Measurements from ENCODE around the gene RIN1.
"Not testable (repeated sequence)": the region's sequence is repeated elsewhere in the genome, so short reads cannot be mapped to it uniquely, and the experiment has no call there.

Gene RIN1

DNA sequence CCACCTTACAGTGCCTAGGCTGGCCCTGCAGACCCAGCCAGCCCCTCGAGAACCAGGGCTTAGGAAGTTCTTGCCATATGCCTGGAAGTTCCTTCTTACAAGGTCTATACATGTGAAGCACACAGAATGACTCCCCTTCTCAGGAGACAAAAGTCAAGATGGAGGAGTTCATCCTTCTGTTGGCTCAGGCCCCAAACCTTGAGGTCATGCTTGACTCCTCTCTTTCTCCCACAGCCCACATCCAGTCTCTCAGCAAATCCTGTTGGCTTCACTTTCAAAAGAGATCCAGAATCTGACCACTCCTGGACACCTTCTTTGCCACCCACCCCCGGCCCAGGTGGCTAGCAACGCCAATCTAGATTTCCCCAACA lies 17.6 kb downstream of the RIN1 start:
- DNase-seq (ENCODE audit: low spot score) = no peak

DNA sequence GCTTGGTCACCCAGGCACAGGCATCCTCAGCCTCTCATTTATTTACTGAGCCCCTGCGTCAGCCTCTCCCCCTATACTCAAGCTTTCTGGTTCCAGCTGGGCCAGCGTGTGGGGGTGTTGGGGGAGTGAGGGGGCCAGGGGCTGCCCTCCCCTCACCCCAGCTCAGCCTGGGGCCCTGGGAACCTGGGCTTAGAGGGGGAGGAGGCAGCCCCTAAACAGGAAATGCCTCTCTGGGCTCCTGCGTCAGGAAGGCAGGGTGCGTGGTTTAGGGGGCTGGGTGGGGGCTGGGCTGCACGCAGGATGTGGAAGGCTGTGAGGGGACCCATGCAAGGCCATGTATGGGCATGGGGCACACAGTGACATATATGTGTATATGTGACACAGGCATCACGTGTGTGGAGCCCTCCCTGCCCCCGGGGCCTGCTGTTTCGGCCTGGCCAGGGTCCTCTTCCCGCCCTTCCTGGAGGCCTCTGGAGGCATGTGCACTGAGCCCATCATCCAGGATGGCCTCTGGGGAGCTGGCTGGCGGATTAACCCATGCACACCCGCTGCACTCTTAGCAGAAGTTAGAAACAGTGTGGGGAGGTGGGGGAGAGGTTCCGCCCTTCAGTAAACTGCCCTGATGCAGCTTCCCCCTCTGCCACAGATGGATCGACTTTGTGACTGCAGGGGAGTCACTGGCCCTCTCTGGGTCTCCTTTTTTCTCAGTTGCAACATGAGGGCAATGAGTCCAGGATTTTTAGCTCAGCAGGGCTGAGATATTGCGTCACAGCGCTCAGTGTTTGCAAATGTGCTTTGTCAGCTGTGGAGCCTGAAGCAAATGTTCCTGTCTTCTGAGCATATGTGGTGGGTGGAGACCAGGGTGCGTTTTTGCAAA lies 18.3 kb downstream of the RIN1 start:
- DNase-seq (ENCODE audit: low spot score) = peak; percentile 33

GRCh38 chr11:66317322-66317722 lies 18.9 kb downstream of the RIN1 start:
- DNase-seq (ENCODE audit: low spot score) = peak; percentile 10

GRCh38 chr11:66316849-66317251 lies 19.4 kb downstream of the RIN1 start, which contains the start of gene CD248:
Gene CD248 (minus strand): TSS chr11:66317044. CDS start chr11:66317027, 17 bp downstream.
- DNase-seq (ENCODE audit: low spot score) = no peak

- DNase-seq (ENCODE audit: low spot score) = no peak
Measured at GRCh38 chr11:66315921-66316811, 20.1 kb downstream of the RIN1 start.

- no peak for DNase-seq (ENCODE audit: low spot score)
Measured at GRCh38 chr11:66315498-66315885, 20.7 kb downstream of the RIN1 start.

GRCh38 chr11:66314561-66315497 lies 21.4 kb downstream of the RIN1 start:
- no peak for DNase-seq (ENCODE audit: low spot score)

GRCh38 chr11:66314186-66314501 lies 22.1 kb downstream of the RIN1 start:
- DNase-seq (ENCODE audit: low spot score) = no peak

GRCh38 chr11:66313321-66314185 lies 22.7 kb downstream of the RIN1 start:
- no peak for DNase-seq (ENCODE audit: low spot score)

- DNase-seq (ENCODE audit: low spot score) = peak; percentile 98
Measured at GRCh38 chr11:66312549-66313320, 23.5 kb downstream of the RIN1 start.

- peak; percentile 99 for DNase-seq (ENCODE audit: low spot score)
Measured at GRCh38 chr11:66311965-66312548, 24.2 kb downstream of the RIN1 start.

- no peak for DNase-seq (ENCODE audit: low spot score)
Measured at GRCh38 chr11:66311470-66311964, 24.7 kb downstream of the RIN1 start.

- DNase-seq (ENCODE audit: low spot score) = not testable (repeated sequence)
Measured at GRCh38 chr11:66310803-66311440, 25.3 kb downstream of the RIN1 start.

GRCh38 chr11:66310324-66310723 lies 25.9 kb downstream of the RIN1 start:
- no peak for DNase-seq (ENCODE audit: low spot score)

GRCh38 chr11:66309475-66309874 lies 26.8 kb downstream of the RIN1 start:
- no peak for DNase-seq (ENCODE audit: low spot score)

- DNase-seq (ENCODE audit: low spot score) = no peak
Measured at GRCh38 chr11:66302656-66303055, 33.6 kb downstream of the RIN1 start.

DNA sequence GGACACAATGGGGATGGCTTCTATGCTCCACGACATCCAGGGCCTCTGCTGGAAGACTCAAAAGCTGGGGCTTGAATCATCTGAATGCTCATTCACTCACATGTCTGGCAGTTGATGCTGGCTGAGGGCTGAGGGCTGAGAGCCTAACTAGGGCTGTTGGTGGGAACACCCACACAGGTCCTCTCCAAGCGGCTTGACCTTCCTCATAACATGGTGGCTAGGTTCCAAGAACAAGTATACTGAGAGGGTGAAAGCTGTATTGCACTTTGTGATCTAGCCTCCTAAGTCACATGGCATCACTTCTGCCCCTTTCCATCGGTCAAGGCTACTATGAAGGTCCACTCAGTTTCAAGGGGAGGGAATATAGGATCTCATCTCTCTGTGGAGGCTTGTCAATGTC lies 37.0 kb downstream of the RIN1 start:
- DNase-seq (ENCODE audit: low spot score) = no peak

- DNase-seq (ENCODE audit: low spot score) = no peak
Measured at GRCh38 chr11:66297610-66298009, 38.6 kb downstream of the RIN1 start.

All from CD4-positive, alpha-beta T cell treated with Interleukin-2 at 100 ng/mL for 4 hours (primary cell).